HT-29 (cell line): Measurements from ENCODE around the gene JPH4. TPM values are rescaled to one million over a fixed set of nuclear protein-coding genes. Genes with fewer than 3 reads are reported as not detected.

Experiments used
- DNase-seq: peaks from one replicate; pipeline ENCODE4 v3.0.0-alpha.2; 2015; ENCODE audit warnings: low spot score
- total RNA-seq: library from RNA; depleted of rRNA; stranded (reverse); fragments of >200 nt; shearing (Covaris generic); gene quantifications from 2 replicates; pipeline ENCODE4 v1.2.3, GENCODE V29; 2014; rRNA removed

The JPH4 gene
- total RNA-seq, 1 experiment from 2014 or later: not detected

DNA sequence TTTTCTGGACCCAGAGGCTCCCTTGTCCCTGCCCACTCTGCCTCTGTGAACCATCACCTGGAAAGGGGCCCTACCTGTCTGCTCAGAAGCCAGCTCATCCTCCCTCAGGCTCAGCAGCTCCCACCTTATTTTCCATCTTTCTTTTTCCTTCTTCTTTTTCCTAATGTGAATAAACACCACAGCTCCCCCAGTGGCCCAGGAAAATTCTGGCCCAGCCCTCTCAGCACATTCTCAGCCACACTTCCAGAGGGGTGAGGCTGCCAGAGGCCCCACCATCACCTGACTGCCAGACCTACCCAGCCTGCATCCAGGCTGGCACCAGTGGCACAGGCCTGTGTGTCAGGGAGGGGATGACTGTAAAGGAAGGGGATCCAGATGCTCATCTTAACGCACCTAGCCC, 50.0 kb downstream of the JPH4 start:
- DNase-seq: no peak

DNA sequence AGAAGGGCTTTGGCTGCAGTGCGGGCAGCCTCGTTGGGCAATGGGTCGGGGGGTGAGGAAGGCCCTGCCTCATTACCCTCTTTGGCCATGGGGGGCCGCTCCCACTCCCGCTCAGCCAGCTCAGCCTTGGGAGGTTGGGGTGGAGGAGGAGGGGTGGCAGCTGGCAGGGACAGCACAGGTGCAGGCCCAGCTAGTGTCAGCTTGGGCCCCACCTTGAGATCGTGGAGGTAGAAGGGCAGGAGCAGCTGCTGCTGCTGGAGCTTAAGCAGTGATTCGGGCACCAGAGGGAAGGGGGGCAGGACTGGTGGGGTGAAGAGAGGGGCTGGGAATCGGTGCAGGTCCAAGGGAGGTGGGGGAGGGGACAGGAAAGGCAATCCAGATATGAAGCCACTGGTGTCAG, 53.0 kb downstream of the JPH4 start:
- no peak for DNase-seq

DNA sequence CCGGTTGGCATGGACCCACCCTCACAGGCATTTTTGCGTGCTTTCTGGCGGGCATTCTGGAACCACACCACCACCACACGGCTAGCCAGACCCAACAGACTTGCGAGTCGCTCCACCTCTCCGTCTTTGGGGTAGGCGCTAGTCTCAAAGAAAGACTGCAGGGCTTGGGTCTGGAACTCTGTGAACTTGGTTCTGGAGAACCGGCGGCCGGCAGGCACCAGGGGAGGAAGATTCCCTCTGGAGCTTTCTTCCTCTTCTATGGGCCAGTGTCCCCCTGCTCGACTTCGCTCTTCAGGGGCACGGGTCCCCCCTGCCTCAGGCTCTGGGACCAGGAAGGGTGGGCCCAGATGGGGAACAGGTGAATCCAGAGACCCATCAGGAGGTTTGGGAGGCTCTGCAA, 53.6 kb downstream of the JPH4 start:
- no peak for DNase-seq

GRCh38 chr14:23523229-23524016, 55.2 kb downstream of the JPH4 start:
- no peak for DNase-seq

DNA sequence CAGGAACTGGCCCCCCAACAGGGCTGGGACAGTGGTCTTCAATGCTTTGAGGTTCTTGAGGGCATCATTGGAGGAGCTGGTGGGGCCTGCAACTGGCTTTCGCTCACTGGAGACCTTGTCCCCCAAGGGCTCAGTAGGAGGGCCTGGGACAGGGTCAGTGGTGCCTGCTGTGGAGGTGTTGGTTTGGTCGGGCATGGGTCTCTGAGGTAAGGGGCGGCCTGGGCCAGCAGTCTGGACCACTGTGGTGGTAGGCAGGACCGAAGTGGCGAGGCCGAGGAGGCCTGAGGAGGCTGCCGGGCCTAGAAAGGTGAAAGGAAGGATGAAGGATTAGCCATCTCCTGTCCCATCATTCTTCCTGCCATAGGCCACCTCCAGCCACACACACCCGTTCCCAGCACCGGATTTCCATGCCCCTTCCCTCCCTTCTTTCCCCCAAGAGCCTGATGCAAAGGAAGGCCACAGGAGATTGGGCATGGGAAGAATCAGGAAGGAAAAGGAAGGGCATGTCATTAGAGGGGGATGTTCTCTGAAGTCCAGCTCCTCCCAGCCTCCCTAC, 55.9 kb downstream of the JPH4 start:
- DNase-seq: no peak

DNA sequence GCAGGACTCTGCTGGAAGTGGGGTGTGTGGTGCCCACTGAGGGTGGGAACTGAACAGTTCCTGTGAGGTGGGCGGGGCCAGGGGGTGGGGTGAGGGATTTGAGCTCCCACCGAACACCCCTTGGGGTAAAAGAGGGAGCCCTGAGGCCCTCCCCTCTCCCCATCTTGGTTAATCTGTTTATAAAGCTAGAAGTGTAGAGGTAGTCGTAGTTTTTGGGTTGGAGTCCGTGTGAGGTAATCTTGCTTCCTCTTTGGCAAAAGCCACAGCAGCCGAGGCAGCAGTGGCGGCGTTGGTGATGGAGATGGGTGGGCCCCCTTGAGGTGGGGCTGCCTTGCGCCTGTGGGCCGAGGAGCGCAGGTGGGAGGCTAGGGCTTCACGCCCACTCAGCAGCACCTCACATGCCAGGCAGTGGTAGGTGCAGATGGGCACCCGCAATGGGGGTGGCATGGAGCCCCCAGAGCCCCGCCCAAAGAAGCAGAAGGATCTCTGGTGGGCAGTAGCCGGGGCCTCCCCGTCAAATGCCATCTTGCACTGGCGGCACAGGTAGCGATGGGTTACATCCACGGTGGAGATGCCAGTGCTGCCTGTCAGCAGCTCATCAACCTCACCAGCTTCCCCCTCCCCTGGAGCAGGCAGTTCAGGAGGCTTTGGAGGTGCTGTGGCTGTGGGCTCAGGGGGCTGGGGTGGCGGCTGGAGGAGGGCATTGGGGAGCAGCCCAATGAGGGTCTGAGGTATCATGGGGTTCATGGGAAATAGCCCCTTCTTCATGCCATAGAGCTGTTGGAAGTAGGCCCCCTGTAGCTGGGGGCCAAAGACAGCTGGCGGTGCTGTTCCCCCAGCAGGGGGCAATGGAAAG, 56.6 kb downstream of the JPH4 start:
- no peak for DNase-seq

- no peak for DNase-seq
Measured at GRCh38 chr14:23520899-23521533, 57.6 kb downstream of the JPH4 start.

- no peak for DNase-seq
Measured at GRCh38 chr14:23518709-23519108, 59.9 kb downstream of the JPH4 start.

Other genes with a start within 250 kb of the JPH4 start
- gene SLC22A17, start 225.9 kb downstream of the JPH4 start, total RNA-seq: not detected in 2 replicates
- not detected in 2 replicates for gene EFS, start 213.6 kb downstream of the JPH4 start, total RNA-seq
- gene IL25, start 206.0 kb downstream of the JPH4 start, total RNA-seq: not detected in 2 replicates
- gene CMTM5, start 201.7 kb downstream of the JPH4 start, total RNA-seq: not detected in 2 replicates
- not detected in 2 replicates for gene MYH6, start 170.5 kb downstream of the JPH4 start, total RNA-seq
- not detected in 2 replicates for gene MYH7, start 143.1 kb downstream of the JPH4 start, total RNA-seq
- gene NGDN, start 109.1 kb downstream of the JPH4 start, total RNA-seq: 14.6 and 28.3 TPM in 2 replicates
- 0.58 TPM in 1 of 2 replicates, not detected in the other for gene ZFHX2, start 27.0 kb downstream of the JPH4 start, total RNA-seq
- gene THTPA, start 22.5 kb downstream of the JPH4 start, total RNA-seq: 13.5 and 30.0 TPM in 2 replicates
- 67.6 and 77.9 TPM in 2 replicates for gene AP1G2, start 11.0 kb downstream of the JPH4 start, total RNA-seq
- 14.0 and 14.7 TPM in 2 replicates for gene DHRS2, start 57.6 kb upstream of the JPH4 start, total RNA-seq